Esophagus muscularis mucosa (tissue), 3 donors: ENCODE data around the gene ARHGAP30.
A peak's percentile ranks its signal among the peaks of the same experiment; 100 is the strongest.

ENCODE experiments used
- CTCF ChIP-seq, 3 experiments: fragments of 200-600 bp in 2 of 3; fragments of 450-650 bp in 1 of 3; sonication (generic) in 2 of 3; IDR thresholded peaks; one replicate each; pipeline ENCODE4 v1.5.1; 2017 to 2019; ENCODE audit warnings: antibody characterized with exemption in 3 of 3, mild to moderate bottlenecking in 2 of 3, moderate library complexity in 1 of 3
- POLR2AphosphoS5 ChIP-seq, 2 donors: sonication (generic); formaldehyde crosslinking; IDR thresholded peaks; one replicate each; pipeline ENCODE4 v1.6.1; 2017; ENCODE audit warnings: antibody characterized with exemption in 2 of 2

- TF ChIP-seq CTCF (IDR thresholded peaks at IDR 0.05) (no peak), POLR2AphosphoS5 (IDR thresholded peaks at IDR 0.05) (peak; percentile 27 to 30)
Observed at GRCh38 chr1:161019751-161020495, 49.8 kb downstream of the ARHGAP30 start.
